ENCODE data around the gene SMAD3. TPM values are rescaled to one million over a fixed set of nuclear protein-coding genes. Genes with fewer than 3 reads are reported as not detected.

The SMAD3 gene
- total and polyA plus RNA-seq, 2 of the 8 experiments (the other 6 are each of a cell fraction or from before 2014, with no cell fraction given) = 10.1 to 12.4 TPM

- TF ChIP-seq EP300 (IDR thresholded peaks at IDR 0.05; ENCODE audit: borderline replicate concordance in 1 of 2, low read depth in 2 of 2, low read length in 2 of 2) (no peak), EZH2 (IDR thresholded peaks at IDR 0.05; ENCODE audit: low read depth, low read length, severe bottlenecking) (peak; percentile 45), E2F6 (IDR thresholded peaks at IDR 0.05) (peak; percentile 80; the same call in 1 of the 2 replicates), BRCA1 (IDR thresholded peaks at IDR 0.05; ENCODE audit: low read depth, low read length) (no peak), POLR2AphosphoS5 (IDR thresholded peaks at IDR 0.05; ENCODE audit: low read depth, low read length) (no peak), KDM5A (IDR thresholded peaks at IDR 0.05; ENCODE audit: low read length) (no peak), CBX5 (IDR thresholded peaks at IDR 0.05; ENCODE audit: low read depth, low read length) (no peak), GTF2F1 (IDR thresholded peaks at IDR 0.05; ENCODE audit: borderline replicate concordance, low read depth, low read length) (no peak), SUZ12 (IDR thresholded peaks at IDR 0.05; ENCODE audit: low read length) (peak; percentile 65; the same call in 1 of the 2 replicates), SRF (IDR thresholded peaks at IDR 0.05; ENCODE audit: low read depth, low read length) (no peak), TBP (IDR thresholded peaks at IDR 0.05; ENCODE audit: low read depth, low read length) (no peak), JUN (IDR thresholded peaks at IDR 0.05; ENCODE audit: low read depth, low read length) (no peak), KDM4A (IDR thresholded peaks at IDR 0.05; ENCODE audit: low read depth, low read length, severe bottlenecking) (peak; percentile 79), HDAC6 (IDR thresholded peaks at IDR 0.05; ENCODE audit: low read depth, low read length) (no peak), RFX5 (IDR thresholded peaks at IDR 0.05; ENCODE audit: borderline replicate concordance, low read depth, low read length) (no peak)
Observed at GRCh38 chr15:67033571-67034044, 31.8 kb upstream of the SMAD3 start (continued).

All from H1 (cell line).